ENCODE measurements around the gene CAMK1G. TPM values are rescaled to one million over a fixed set of nuclear protein-coding genes. Genes with fewer than 3 reads are reported as not detected.

The CAMK1G gene
- total RNA-seq, 4 donors from 2014 or later, result 0.51 TPM; not detected in 3

GRCh38 chr1:209565759-209566678 lies 17.5 kb upstream of the CAMK1G start:
- no peak for TF ChIP-seq CTCF (IDR thresholded peaks at IDR 0.05; ENCODE audit: low read depth)

- no peak for TF ChIP-seq CTCF (IDR thresholded peaks at IDR 0.05; ENCODE audit: low read depth)
Measured at GRCh38 chr1:209567698-209568175, 15.8 kb upstream of the CAMK1G start.

- TF ChIP-seq CTCF (IDR thresholded peaks at IDR 0.05; ENCODE audit: low read depth), result no peak
Measured at GRCh38 chr1:209569455-209570207, 13.9 kb upstream of the CAMK1G start.

GRCh38 chr1:209570743-209571142 lies 12.8 kb upstream of the CAMK1G start:
- TF ChIP-seq CTCF (IDR thresholded peaks at IDR 0.05; ENCODE audit: low read depth), result no peak

GRCh38 chr1:209576392-209577197 lies 6.9 kb upstream of the CAMK1G start:
- no peak for TF ChIP-seq CTCF (IDR thresholded peaks at IDR 0.05; ENCODE audit: low read depth)

- TF ChIP-seq CTCF (IDR thresholded peaks at IDR 0.05; ENCODE audit: low read depth), result no peak
Measured at GRCh38 chr1:209577346-209577745, 6.2 kb upstream of the CAMK1G start.
